Activated naive CD8-positive, alpha-beta T cell treated with anti-CD3 and anti-CD28 coated beads, Interleukin-2, amount 50 U/mL, for 24 hours (primary cell): ENCODE results near the gene ALKBH8.
"Not testable (repeated sequence)": the region's sequence is repeated elsewhere in the genome, so short reads cannot be mapped to it uniquely, and the experiment has no call there.

Experiments used
- ATAC-seq: fragments of 150-1000 bp; cut with Tn5 transposase; one replicate; pipeline ENCODE4 v1.10.0; 2021
- DNase-seq: peaks from one replicate; pipeline ENCODE4 v3.0.0; 2021
- H3K27ac Mint-ChIP-seq: one replicate; pipeline ENCODE4 v1.8.0; 2021; ENCODE audit warnings: mild to moderate bottlenecking, mixed read lengths
- H3K27me3 Mint-ChIP-seq: one replicate; pipeline ENCODE4 v1.8.0; 2021; ENCODE audit warnings: mixed read lengths
- H3K36me3 Mint-ChIP-seq: one replicate; pipeline ENCODE4 v1.8.0; 2021; ENCODE audit warnings: low read depth, mixed read lengths
- H3K4me1 Mint-ChIP-seq: one replicate; pipeline ENCODE4 v1.8.0; 2021; ENCODE audit warnings: mixed read lengths
- H3K4me3 Mint-ChIP-seq: one replicate; pipeline ENCODE4 v1.8.0; 2021; ENCODE audit warnings: mild to moderate bottlenecking, moderate library complexity, mixed read lengths
- H3K9me3 Mint-ChIP-seq: one replicate; pipeline ENCODE4 v1.8.0; 2021; ENCODE audit warnings: mixed read lengths

Gene ALKBH8

GRCh38 chr11:107563702-107564101, 1.8 kb downstream of the ALKBH8 start:
- H3K36me3 Mint-ChIP-seq: peaks cover 18% of the 10 kb centered on the region
- no peaks in the 10 kb centered on the region for H3K27me3 Mint-ChIP-seq
- peak overlapping the region; percentile 67 for H3K27ac Mint-ChIP-seq
- peaks cover 6% of the 10 kb centered on the region for H3K9me3 Mint-ChIP-seq
- no peak for ATAC-seq
- H3K4me3 Mint-ChIP-seq: peak overlapping the region; percentile 62
- peak; percentile 28 for DNase-seq
- H3K4me1 Mint-ChIP-seq: peaks cover 77% of the 10 kb centered on the region

GRCh38 chr11:107562647-107563208, 2.8 kb downstream of the ALKBH8 start:
- H3K4me1 Mint-ChIP-seq: peaks cover 75% of the 10 kb centered on the region
- peak; percentile 72 for ATAC-seq
- peak overlapping the region; percentile 38 for H3K4me3 Mint-ChIP-seq
- DNase-seq: no peak
- peak overlapping the region; percentile 80 for H3K27ac Mint-ChIP-seq
- peaks cover 21% of the 10 kb centered on the region for H3K36me3 Mint-ChIP-seq
- no peaks in the 10 kb centered on the region for H3K27me3 Mint-ChIP-seq
- H3K9me3 Mint-ChIP-seq: peaks cover 6% of the 10 kb centered on the region

- H3K4me1 Mint-ChIP-seq: peaks cover 66% of the 10 kb centered on the region
- H3K27me3 Mint-ChIP-seq: no peaks in the 10 kb centered on the region
- DNase-seq: no peak
- H3K4me3 Mint-ChIP-seq: peak overlapping the region; percentile 38
- H3K36me3 Mint-ChIP-seq: peaks cover 23% of the 10 kb centered on the region
- peaks cover 6% of the 10 kb centered on the region for H3K9me3 Mint-ChIP-seq
- ATAC-seq: no peak
- H3K27ac Mint-ChIP-seq: peak overlapping the region; percentile 78
These were observed 3.8 kb downstream of the ALKBH8 start for GRCh38 chr11:107561688-107562087.

GRCh38 chr11:107550304-107550703, 15.2 kb downstream of the ALKBH8 start:
- Mint-ChIP-seq H3K4me3 (no peak overlapping the region), H3K9me3 (no peaks in the 10 kb centered on the region), H3K27me3 (no peaks in the 10 kb centered on the region), H3K27ac (no peak overlapping the region), H3K4me1 (peaks cover 2% of the 10 kb centered on the region), H3K36me3 (peaks cover 31% of the 10 kb centered on the region)
- ATAC-seq: no peak
- no peak for DNase-seq

- Mint-ChIP-seq H3K4me1 (peaks cover 5% of the 10 kb centered on the region), H3K4me3 (no peak overlapping the region), H3K27ac (no peak overlapping the region), H3K36me3 (peaks cover 31% of the 10 kb centered on the region), H3K27me3 (no peaks in the 10 kb centered on the region), H3K9me3 (no peaks in the 10 kb centered on the region)
- no peak for ATAC-seq
- no peak for DNase-seq
These were observed 15.6 kb downstream of the ALKBH8 start for GRCh38 chr11:107549954-107550285.

- Mint-ChIP-seq H3K36me3 (peaks cover 31% of the 10 kb centered on the region), H3K9me3 (no peaks in the 10 kb centered on the region), H3K27ac (no peak overlapping the region), H3K4me3 (no peak overlapping the region), H3K4me1 (peaks cover 7% of the 10 kb centered on the region), H3K27me3 (no peaks in the 10 kb centered on the region)
- ATAC-seq (no peak), DNase-seq (no peak)
These were observed 16.1 kb downstream of the ALKBH8 start for GRCh38 chr11:107549253-107549953.

GRCh38 chr11:107547961-107548360, 17.6 kb downstream of the ALKBH8 start:
- H3K36me3 Mint-ChIP-seq: peaks cover 29% of the 10 kb centered on the region
- no peak overlapping the region for H3K4me3 Mint-ChIP-seq
- H3K27me3 Mint-ChIP-seq: no peaks in the 10 kb centered on the region
- no peak overlapping the region for H3K27ac Mint-ChIP-seq
- no peaks in the 10 kb centered on the region for H3K9me3 Mint-ChIP-seq
- no peak for DNase-seq
- peaks cover 7% of the 10 kb centered on the region for H3K4me1 Mint-ChIP-seq
- ATAC-seq: no peak

- peaks cover 23% of the 10 kb centered on the region for H3K36me3 Mint-ChIP-seq
- no peak overlapping the region for H3K4me3 Mint-ChIP-seq
- H3K4me1 Mint-ChIP-seq: peaks cover 7% of the 10 kb centered on the region
These were observed 20.4 kb downstream of the ALKBH8 start for GRCh38 chr11:107545101-107545514.

GRCh38 chr11:107538821-107539220, 26.7 kb downstream of the ALKBH8 start:
- H3K4me3 Mint-ChIP-seq: no peak overlapping the region

More at GRCh38 chr11:107545101-107545514, 20.4 kb downstream of the ALKBH8 start:
- no peaks in the 10 kb centered on the region for H3K9me3 Mint-ChIP-seq
- ATAC-seq: peak; percentile 33
- no peaks in the 10 kb centered on the region for H3K27me3 Mint-ChIP-seq
- H3K27ac Mint-ChIP-seq: no peak overlapping the region
- DNase-seq: no peak

GRCh38 chr11:107538239-107538638, 27.3 kb downstream of the ALKBH8 start:
- H3K27me3 Mint-ChIP-seq: no peaks in the 10 kb centered on the region
- H3K9me3 Mint-ChIP-seq: no peaks in the 10 kb centered on the region
- H3K4me3 Mint-ChIP-seq: no peak overlapping the region
- DNase-seq (no peak), ATAC-seq (no peak)
- H3K27ac Mint-ChIP-seq: no peak overlapping the region
- no peaks in the 10 kb centered on the region for H3K4me1 Mint-ChIP-seq
- peaks cover 46% of the 10 kb centered on the region for H3K36me3 Mint-ChIP-seq

More at GRCh38 chr11:107538821-107539220, 26.7 kb downstream of the ALKBH8 start:
- Mint-ChIP-seq H3K27me3 (no peaks in the 10 kb centered on the region), H3K27ac (no peak overlapping the region), H3K4me1 (no peaks in the 10 kb centered on the region), H3K36me3 (peaks cover 46% of the 10 kb centered on the region), H3K9me3 (no peaks in the 10 kb centered on the region)
- ATAC-seq (no peak), DNase-seq (no peak)

- not testable (repeated sequence) for H3K27ac Mint-ChIP-seq, DNase-seq, H3K4me1 Mint-ChIP-seq, H3K4me3 Mint-ChIP-seq, H3K9me3 Mint-ChIP-seq, ATAC-seq, H3K27me3 Mint-ChIP-seq
- H3K36me3 Mint-ChIP-seq: peaks cover 40% of the 10 kb centered on the region
These were observed 28.4 kb downstream of the ALKBH8 start for GRCh38 chr11:107537155-107537554.

GRCh38 chr11:107526197-107526596, 39.3 kb downstream of the ALKBH8 start:
- Mint-ChIP-seq H3K27me3 (no peaks in the 10 kb centered on the region), H3K36me3 (peaks cover 42% of the 10 kb centered on the region), H3K27ac (no peak overlapping the region), H3K4me1 (no peaks in the 10 kb centered on the region), H3K9me3 (no peaks in the 10 kb centered on the region), H3K4me3 (no peak overlapping the region)
- no peak for ATAC-seq
- DNase-seq: no peak

- DNase-seq: no peak
- no peak overlapping the region for H3K27ac Mint-ChIP-seq
- H3K27me3 Mint-ChIP-seq: no peaks in the 10 kb centered on the region
- ATAC-seq: no peak
- no peaks in the 10 kb centered on the region for H3K4me1 Mint-ChIP-seq
- H3K36me3 Mint-ChIP-seq: peaks cover 35% of the 10 kb centered on the region
- H3K9me3 Mint-ChIP-seq: no peaks in the 10 kb centered on the region
- no peak overlapping the region for H3K4me3 Mint-ChIP-seq
These were observed 56.7 kb downstream of the ALKBH8 start for GRCh38 chr11:107508858-107509244.

- no peak for ATAC-seq
- H3K27ac Mint-ChIP-seq: no peak overlapping the region
- DNase-seq: no peak
- H3K9me3 Mint-ChIP-seq: no peaks in the 10 kb centered on the region
- H3K4me1 Mint-ChIP-seq: no peaks in the 10 kb centered on the region
- H3K36me3 Mint-ChIP-seq: peaks cover 37% of the 10 kb centered on the region
- H3K4me3 Mint-ChIP-seq: no peak overlapping the region
- no peaks in the 10 kb centered on the region for H3K27me3 Mint-ChIP-seq
These were observed 57.2 kb downstream of the ALKBH8 start for GRCh38 chr11:107508201-107508857.

GRCh38 chr11:107505647-107506225, 59.8 kb downstream of the ALKBH8 start:
- Mint-ChIP-seq H3K9me3 (peaks cover 18% of the 10 kb centered on the region), H3K36me3 (peaks cover 60% of the 10 kb centered on the region), H3K4me1 (no peaks in the 10 kb centered on the region), H3K27ac (no peak overlapping the region), H3K27me3 (no peaks in the 10 kb centered on the region), H3K4me3 (no peak overlapping the region)
- ATAC-seq (no peak), DNase-seq (no peak)
